Amniotic stem cell (primary cell): ENCODE results near the gene SLC25A1.

ENCODE experiments used
- DNase-seq: peaks from one replicate; lab custom pipeline; 2025; lab: John Stamatoyannopoulos, UW

Gene SLC25A1

GRCh38 chr22:19178657-19179496, at the start of gene SLC25A1:
SLC25A1 (minus strand) TSS chr22:19178736; CDS start chr22:19178673, 63 bp downstream.
- peak; percentile 61 for DNase-seq

- DNase-seq: no peak
Observed at GRCh38 chr22:19228179-19228578, 49.6 kb upstream of the SLC25A1 start.

GRCh38 chr22:19226428-19226827, 47.9 kb upstream of the SLC25A1 start:
- no peak for DNase-seq

GRCh38 chr22:19225560-19225959, 47.0 kb upstream of the SLC25A1 start:
- DNase-seq: no peak

GRCh38 chr22:19224985-19225384, 46.4 kb upstream of the SLC25A1 start:
- DNase-seq: no peak

GRCh38 chr22:19224557-19224956, 46.0 kb upstream of the SLC25A1 start:
- DNase-seq: no peak

- DNase-seq: no peak
Observed at GRCh38 chr22:19223617-19224016, 45.1 kb upstream of the SLC25A1 start.

GRCh38 chr22:19223110-19223509, 44.6 kb upstream of the SLC25A1 start:
- no peak for DNase-seq

GRCh38 chr22:19222242-19223005, 43.9 kb upstream of the SLC25A1 start:
- no peak for DNase-seq

GRCh38 chr22:19220867-19221266, 42.3 kb upstream of the SLC25A1 start:
- DNase-seq: no peak

- no peak for DNase-seq
Observed at GRCh38 chr22:19218541-19219233, 40.2 kb upstream of the SLC25A1 start.

GRCh38 chr22:19216579-19216978, 38.0 kb upstream of the SLC25A1 start:
- DNase-seq: no peak

GRCh38 chr22:19215360-19215759, 36.8 kb upstream of the SLC25A1 start:
- DNase-seq: no peak

GRCh38 chr22:19214078-19214473, 35.5 kb upstream of the SLC25A1 start:
- no peak for DNase-seq

GRCh38 chr22:19213442-19214077, 35.0 kb upstream of the SLC25A1 start:
- no peak for DNase-seq

- DNase-seq: no peak
Observed at GRCh38 chr22:19213001-19213400, 34.5 kb upstream of the SLC25A1 start.

GRCh38 chr22:19212302-19212870, 33.9 kb upstream of the SLC25A1 start:
- DNase-seq: no peak

- DNase-seq: no peak
Observed at GRCh38 chr22:19210188-19210587, 31.7 kb upstream of the SLC25A1 start.

GRCh38 chr22:19208287-19208847, 29.8 kb upstream of the SLC25A1 start:
- no peak for DNase-seq

- no peak for DNase-seq
Observed at GRCh38 chr22:19207884-19208283, 29.3 kb upstream of the SLC25A1 start.

- DNase-seq: no peak
Observed at GRCh38 chr22:19207401-19207808, 28.9 kb upstream of the SLC25A1 start.
